Cardiac fibroblast (primary cell): ENCODE data around the gene CAVIN2.
"Not testable (repeated sequence)": the region's sequence is repeated elsewhere in the genome, so short reads cannot be mapped to it uniquely, and the experiment has no call there.

Source experiments
- DNase-seq, 2 donors: peaks; one replicate each; pipeline versions ENCODE4 v3.0.0 to v3.0.0-alpha.2; 2010; ENCODE audit warnings: low read depth in 2 of 2
- H3K4me3 ChIP-seq, 2 donors: replicated peaks in 1 of 2; 1 replicate in 1 of 2; 2 replicates in 1 of 2; pipeline ENCODE4 v1.5.1; 2011; ENCODE audit warnings: low read depth in 2 of 2, low read length in 2 of 2, mild to moderate bottlenecking in 2 of 2, moderate library complexity in 1 of 2
- TF ChIP-seq, protein P1 (sequence below): IDR thresholded peaks from one replicate; pipeline ENCODE4 v1.5.1; 2011; ENCODE audit warnings: low read depth, mild to moderate bottlenecking, low read length, inconsistent platforms

Gene CAVIN2

GRCh38 chr2:191795715-191796114 is 51.2 kb downstream of the CAVIN2 start:
- TF ChIP-seq, protein P1, sequence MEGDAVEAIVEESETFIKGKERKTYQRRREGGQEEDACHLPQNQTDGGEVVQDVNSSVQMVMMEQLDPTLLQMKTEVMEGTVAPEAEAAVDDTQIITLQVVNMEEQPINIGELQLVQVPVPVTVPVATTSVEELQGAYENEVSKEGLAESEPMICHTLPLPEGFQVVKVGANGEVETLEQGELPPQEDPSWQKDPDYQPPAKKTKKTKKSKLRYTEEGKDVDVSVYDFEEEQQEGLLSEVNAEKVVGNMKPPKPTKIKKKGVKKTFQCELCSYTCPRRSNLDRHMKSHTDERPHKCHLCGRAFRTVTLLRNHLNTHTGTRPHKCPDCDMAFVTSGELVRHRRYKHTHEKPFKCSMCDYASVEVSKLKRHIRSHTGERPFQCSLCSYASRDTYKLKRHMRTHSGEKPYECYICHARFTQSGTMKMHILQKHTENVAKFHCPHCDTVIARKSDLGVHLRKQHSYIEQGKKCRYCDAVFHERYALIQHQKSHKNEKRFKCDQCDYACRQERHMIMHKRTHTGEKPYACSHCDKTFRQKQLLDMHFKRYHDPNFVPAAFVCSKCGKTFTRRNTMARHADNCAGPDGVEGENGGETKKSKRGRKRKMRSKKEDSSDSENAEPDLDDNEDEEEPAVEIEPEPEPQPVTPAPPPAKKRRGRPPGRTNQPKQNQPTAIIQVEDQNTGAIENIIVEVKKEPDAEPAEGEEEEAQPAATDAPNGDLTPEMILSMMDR, result no peak
- DNase-seq, result peak in 1 of 2 donors; percentile 30

GRCh38 chr2:191791953-191792560 is 54.8 kb downstream of the CAVIN2 start:
- TF ChIP-seq, protein P1, result no peak
- no peak for DNase-seq

More at GRCh38 chr2:191795715-191796114, 51.2 kb downstream of the CAVIN2 start:
- H3K4me3 ChIP-seq, result no peak overlapping the region

GRCh38 chr2:191790737-191791136 is 56.2 kb downstream of the CAVIN2 start:
- TF ChIP-seq, protein P1, result no peak
- no peak overlapping the region for H3K4me3 ChIP-seq
- peak in 1 of 2 donors; percentile 30 for DNase-seq

More at GRCh38 chr2:191791953-191792560, 54.8 kb downstream of the CAVIN2 start:
- no peak overlapping the region for H3K4me3 ChIP-seq

DNA sequence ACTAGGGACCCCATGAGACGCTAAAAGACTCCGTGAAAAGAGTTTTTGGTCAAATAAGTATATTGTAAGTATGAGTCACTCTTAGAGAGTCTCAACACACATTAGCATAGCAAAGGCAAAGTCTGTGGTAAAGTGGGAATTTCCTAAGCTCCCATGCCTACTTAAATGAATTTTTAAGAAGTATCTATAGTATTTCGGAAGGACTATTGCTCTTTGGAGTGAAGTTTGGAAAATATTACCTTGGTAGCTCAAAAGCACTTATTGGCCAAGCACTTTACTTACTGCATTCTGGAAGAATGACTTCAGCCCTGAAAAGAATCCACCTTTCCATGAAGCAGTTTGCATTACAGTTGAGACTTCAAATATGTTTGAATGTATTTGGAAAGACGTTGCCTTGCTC is 57.1 kb downstream of the CAVIN2 start:
- peak; percentile 19 to 71 for DNase-seq
- TF ChIP-seq, protein P1, result no peak
- H3K4me3 ChIP-seq, result no peak overlapping the region

- H3K4me3 ChIP-seq, result no peak overlapping the region
- TF ChIP-seq, protein P1, result no peak
- peak in 1 of 2 donors; percentile 46 for DNase-seq
Measured at GRCh38 chr2:191786694-191787093, 60.2 kb downstream of the CAVIN2 start.

DNA sequence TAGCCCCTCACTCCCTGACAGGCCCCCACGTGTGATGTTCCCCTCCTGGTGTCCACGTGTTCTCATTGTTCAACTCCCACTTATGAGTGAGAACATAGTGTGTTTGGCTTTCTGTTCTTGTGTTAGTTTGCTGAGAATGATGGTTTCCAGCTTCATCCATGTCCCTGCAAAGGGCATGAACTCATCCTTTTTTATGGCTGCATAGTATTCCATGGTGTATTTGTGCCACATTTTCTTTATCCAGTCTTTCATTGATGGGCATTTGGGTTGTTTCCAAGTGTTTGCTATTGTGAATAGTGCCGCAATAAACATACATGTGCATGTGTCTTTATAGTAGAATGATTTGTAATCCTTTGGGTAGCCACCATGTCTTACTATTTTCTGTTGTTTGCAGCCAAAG is 61.2 kb downstream of the CAVIN2 start:
- not testable (repeated sequence) for H3K4me3 ChIP-seq, DNase-seq
